HepG2 (cell line): ENCODE data around the gene PAIP1. TPM values are rescaled to one million over a fixed set of nuclear protein-coding genes. Genes with fewer than 3 reads are reported as not detected.

Experiments used
- ARNT ChIP-seq: fragments of 450-650 bp; IDR thresholded peaks from 2 replicates; pipeline ENCODE4 v1.6.1; 2017
- ASH2L ChIP-seq: fragments of 300-600, 200-600 bp; sonication (generic); IDR thresholded peaks from 2 replicates; pipeline ENCODE4 v1.7.0; 2017; ENCODE audit warnings: low read depth, mild to moderate bottlenecking, moderate library complexity, mixed read lengths, low read length; ENCODE audit not compliant: insufficient read length
- NFKB2 ChIP-seq: sonication (generic); formaldehyde crosslinking; IDR thresholded peaks from 2 replicates; pipeline ENCODE4 v1.4.0; 2020; ENCODE audit warnings: missing genetic modification reagents, borderline replicate concordance
- SAFB2 ChIP-seq: sonication (generic); formaldehyde crosslinking; IDR thresholded peaks from 2 replicates; pipeline ENCODE4 v1.5.1; 2020; ENCODE audit warnings: missing genetic modification reagents, low read depth, mild to moderate bottlenecking, borderline replicate concordance
- XRCC5 ChIP-seq: fragments of 200-400 bp; formaldehyde crosslinking; optimal IDR thresholded peaks from 2 replicates; pipeline ENCODE3; 2017; ENCODE audit warnings: mild to moderate bottlenecking, low read length
- ZMAT3 ChIP-seq: sonication (generic); formaldehyde crosslinking; conservative IDR thresholded peaks from 2 replicates; pipeline ENCODE4 v1.7.0; 2021; ENCODE audit warnings: missing genetic modification reagents
- ZNF143 ChIP-seq: sonication (generic); formaldehyde crosslinking; IDR thresholded peaks from 2 replicates; pipeline ENCODE4 v1.4.0; 2020; ENCODE audit warnings: missing genetic modification reagents
- ZNF431 ChIP-seq: sonication (generic); formaldehyde crosslinking; IDR thresholded peaks from 2 replicates; pipeline ENCODE4 v1.9.0; 2022; ENCODE audit warnings: missing genetic modification reagents, low read depth, mild to moderate bottlenecking, borderline replicate concordance
- ZSCAN21 ChIP-seq: sonication (generic); formaldehyde crosslinking; IDR thresholded peaks from 2 replicates; pipeline ENCODE4 v1.8.0; 2022; ENCODE audit warnings: mild to moderate bottlenecking, missing genetic modification reagents, moderate library complexity, borderline replicate concordance
- polyA plus RNA-seq, 8 experiments: library from polyadenylated mRNA; depleted of rRNA in 3 of 8; stranded (reverse) in 7 of 8; unstranded in 1 of 8; fragments of >200 nt; fragmentation: Illumina TruSeq in 4 of 8; extraction: Trizol in 4 of 8; gene quantifications; 2 replicates each; pipeline versions ENCODE4 v1.2.1 to v1.2.3, GENCODE V29; 2011 to 2016; ENCODE audit warnings: low read depth in 4 of 8, missing spikeins in 1 of 8, mixed read lengths in 1 of 8; ENCODE audit not compliant: insufficient read depth in 1 of 8
- total RNA-seq, 5 experiments: library from RNA; depleted of rRNA; stranded (reverse); fragments of >200 nt; fragmentation: Illumina TruSeq; extraction: Trizol; gene quantifications; 2 replicates each; pipeline ENCODE4 v1.2.3, GENCODE V29; 2016; ENCODE audit warnings: low read depth in 1 of 5
- TF ChIP-seq, protein P1 (sequence below): sonication (generic); formaldehyde crosslinking; IDR thresholded peaks from 2 replicates; pipeline ENCODE4 v1.5.1; 2020; ENCODE audit warnings: mild to moderate bottlenecking, missing genetic modification reagents, moderate library complexity
- TF ChIP-seq, protein P2 (sequence below): sonication (generic); formaldehyde crosslinking; IDR thresholded peaks from 2 replicates; pipeline ENCODE4 v1.8.1; 2022; ENCODE audit warnings: mild to moderate bottlenecking, missing genetic modification reagents
- TF ChIP-seq, protein P3 (sequence below): sonication (generic); formaldehyde crosslinking; IDR thresholded peaks from 2 replicates; pipeline ENCODE4 v1.9.0; 2021; ENCODE audit warnings: missing genetic modification reagents, borderline replicate concordance
- TF ChIP-seq, protein P4 (sequence below): sonication (generic); formaldehyde crosslinking; IDR thresholded peaks from 2 replicates; pipeline ENCODE4 v1.5.1; 2020; ENCODE audit warnings: missing genetic modification reagents, mild to moderate bottlenecking, borderline replicate concordance
- TF ChIP-seq, protein P5 (sequence below): sonication (generic); formaldehyde crosslinking; IDR thresholded peaks from 2 replicates; pipeline ENCODE4 v1.4.0; 2020; ENCODE audit warnings: mild to moderate bottlenecking, missing genetic modification reagents

The PAIP1 gene
- total and polyA plus RNA-seq, 2 of the 13 experiments (the other 11 are each of a cell fraction or from before 2014, with no cell fraction given), result 96.6 to 116 TPM

DNA sequence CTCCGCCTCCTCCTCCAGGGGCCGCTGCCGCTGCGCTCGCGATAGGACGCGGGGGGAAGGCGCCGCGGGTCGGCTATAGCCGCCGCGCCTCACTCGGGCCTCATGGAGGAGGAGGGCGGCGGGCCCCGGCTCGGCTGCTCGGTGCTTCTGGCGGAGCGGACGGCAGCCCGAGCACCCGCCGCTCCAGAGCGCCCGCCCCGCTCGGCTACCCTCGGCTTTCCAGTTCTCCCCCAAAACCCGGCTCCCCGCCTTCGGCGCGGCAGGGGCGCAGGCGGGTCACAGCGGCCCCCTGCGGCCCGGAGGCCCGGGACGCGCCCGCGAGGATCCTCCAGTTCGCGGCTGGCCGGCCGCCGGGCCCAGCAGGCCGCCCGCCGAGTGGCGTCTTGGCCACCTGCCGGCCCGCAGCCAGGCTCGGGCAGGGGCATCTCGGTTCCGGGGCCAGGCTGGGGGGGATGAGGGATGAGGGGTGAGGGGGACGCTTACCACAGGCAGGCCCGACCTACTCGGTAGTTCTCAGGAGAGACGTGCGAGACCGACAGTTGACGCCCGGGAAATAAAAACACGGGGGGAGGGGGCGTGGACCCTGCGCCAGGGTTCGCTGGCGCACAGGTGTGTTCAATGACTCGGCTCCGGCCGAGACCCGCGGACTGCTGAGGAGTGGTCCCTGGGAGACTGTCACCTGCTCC is at the start of gene PAIP1 (continued):
- TF ChIP-seq, protein P1, sequence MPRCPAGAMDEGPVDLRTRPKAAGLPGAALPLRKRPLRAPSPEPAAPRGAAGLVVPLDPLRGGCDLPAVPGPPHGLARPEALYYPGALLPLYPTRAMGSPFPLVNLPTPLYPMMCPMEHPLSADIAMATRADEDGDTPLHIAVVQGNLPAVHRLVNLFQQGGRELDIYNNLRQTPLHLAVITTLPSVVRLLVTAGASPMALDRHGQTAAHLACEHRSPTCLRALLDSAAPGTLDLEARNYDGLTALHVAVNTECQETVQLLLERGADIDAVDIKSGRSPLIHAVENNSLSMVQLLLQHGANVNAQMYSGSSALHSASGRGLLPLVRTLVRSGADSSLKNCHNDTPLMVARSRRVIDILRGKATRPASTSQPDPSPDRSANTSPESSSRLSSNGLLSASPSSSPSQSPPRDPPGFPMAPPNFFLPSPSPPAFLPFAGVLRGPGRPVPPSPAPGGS (CRISPR knock-in tag), result peak; percentile 20; the same call in 1 of the 2 replicates
- TF ChIP-seq ZSCAN21 (peak; percentile 43; the same call in 1 of the 2 replicates), ASH2L (peak; percentile 82), ZNF143 (CRISPR knock-in tag) (peak; percentile 17; the same call in 1 of the 2 replicates), NFKB2 (CRISPR knock-in tag) (no peak), ARNT (no peak), ZMAT3 (0 out of 2 replicates have a peak, but pooled peaks have one; percentile 43), XRCC5 (peak; percentile 56), SAFB2 (CRISPR knock-in tag) (peak; percentile 60; the same call in 1 of the 2 replicates), ZNF431 (CRISPR knock-in tag) (no peak)
- TF ChIP-seq, protein P2, sequence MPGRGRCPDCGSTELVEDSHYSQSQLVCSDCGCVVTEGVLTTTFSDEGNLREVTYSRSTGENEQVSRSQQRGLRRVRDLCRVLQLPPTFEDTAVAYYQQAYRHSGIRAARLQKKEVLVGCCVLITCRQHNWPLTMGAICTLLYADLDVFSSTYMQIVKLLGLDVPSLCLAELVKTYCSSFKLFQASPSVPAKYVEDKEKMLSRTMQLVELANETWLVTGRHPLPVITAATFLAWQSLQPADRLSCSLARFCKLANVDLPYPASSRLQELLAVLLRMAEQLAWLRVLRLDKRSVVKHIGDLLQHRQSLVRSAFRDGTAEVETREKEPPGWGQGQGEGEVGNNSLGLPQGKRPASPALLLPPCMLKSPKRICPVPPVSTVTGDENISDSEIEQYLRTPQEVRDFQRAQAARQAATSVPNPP (CRISPR knock-in tag), result peak; percentile 53; the same call in 1 of the 2 replicates
- TF ChIP-seq, protein P3, sequence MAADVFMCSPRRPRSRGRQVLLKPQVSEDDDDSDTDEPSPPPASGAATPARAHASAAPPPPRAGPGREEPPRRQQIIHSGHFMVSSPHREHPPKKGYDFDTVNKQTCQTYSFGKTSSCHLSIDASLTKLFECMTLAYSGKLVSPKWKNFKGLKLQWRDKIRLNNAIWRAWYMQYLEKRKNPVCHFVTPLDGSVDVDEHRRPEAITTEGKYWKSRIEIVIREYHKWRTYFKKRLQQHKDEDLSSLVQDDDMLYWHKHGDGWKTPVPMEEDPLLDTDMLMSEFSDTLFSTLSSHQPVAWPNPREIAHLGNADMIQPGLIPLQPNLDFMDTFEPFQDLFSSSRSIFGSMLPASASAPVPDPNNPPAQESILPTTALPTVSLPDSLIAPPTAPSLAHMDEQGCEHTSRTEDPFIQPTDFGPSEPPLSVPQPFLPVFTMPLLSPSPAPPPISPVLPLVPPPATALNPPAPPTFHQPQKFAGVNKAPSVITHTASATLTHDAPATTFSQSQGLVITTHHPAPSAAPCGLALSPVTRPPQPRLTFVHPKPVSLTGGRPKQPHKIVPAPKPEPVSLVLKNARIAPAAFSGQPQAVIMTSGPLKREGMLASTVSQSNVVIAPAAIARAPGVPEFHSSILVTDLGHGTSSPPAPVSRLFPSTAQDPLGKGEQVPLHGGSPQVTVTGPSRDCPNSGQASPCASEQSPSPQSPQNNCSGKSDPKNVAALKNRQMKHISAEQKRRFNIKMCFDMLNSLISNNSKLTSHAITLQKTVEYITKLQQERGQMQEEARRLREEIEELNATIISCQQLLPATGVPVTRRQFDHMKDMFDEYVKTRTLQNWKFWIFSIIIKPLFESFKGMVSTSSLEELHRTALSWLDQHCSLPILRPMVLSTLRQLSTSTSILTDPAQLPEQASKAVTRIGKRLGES (CRISPR knock-in tag), result peak; percentile 68; the same call in 1 of the 2 replicates
- TF ChIP-seq, protein P4, sequence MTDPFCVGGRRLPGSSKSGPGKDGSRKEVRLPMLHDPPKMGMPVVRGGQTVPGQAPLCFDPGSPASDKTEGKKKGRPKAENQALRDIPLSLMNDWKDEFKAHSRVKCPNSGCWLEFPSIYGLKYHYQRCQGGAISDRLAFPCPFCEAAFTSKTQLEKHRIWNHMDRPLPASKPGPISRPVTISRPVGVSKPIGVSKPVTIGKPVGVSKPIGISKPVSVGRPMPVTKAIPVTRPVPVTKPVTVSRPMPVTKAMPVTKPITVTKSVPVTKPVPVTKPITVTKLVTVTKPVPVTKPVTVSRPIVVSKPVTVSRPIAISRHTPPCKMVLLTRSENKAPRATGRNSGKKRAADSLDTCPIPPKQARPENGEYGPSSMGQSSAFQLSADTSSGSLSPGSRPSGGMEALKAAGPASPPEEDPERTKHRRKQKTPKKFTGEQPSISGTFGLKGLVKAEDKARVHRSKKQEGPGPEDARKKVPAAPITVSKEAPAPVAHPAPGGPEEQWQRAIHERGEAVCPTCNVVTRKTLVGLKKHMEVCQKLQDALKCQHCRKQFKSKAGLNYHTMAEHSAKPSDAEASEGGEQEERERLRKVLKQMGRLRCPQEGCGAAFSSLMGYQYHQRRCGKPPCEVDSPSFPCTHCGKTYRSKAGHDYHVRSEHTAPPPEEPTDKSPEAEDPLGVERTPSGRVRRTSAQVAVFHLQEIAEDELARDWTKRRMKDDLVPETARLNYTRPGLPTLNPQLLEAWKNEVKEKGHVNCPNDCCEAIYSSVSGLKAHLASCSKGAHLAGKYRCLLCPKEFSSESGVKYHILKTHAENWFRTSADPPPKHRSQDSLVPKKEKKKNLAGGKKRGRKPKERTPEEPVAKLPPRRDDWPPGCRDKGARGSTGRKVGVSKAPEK (CRISPR knock-in tag), result no peak
- TF ChIP-seq, protein P5, sequence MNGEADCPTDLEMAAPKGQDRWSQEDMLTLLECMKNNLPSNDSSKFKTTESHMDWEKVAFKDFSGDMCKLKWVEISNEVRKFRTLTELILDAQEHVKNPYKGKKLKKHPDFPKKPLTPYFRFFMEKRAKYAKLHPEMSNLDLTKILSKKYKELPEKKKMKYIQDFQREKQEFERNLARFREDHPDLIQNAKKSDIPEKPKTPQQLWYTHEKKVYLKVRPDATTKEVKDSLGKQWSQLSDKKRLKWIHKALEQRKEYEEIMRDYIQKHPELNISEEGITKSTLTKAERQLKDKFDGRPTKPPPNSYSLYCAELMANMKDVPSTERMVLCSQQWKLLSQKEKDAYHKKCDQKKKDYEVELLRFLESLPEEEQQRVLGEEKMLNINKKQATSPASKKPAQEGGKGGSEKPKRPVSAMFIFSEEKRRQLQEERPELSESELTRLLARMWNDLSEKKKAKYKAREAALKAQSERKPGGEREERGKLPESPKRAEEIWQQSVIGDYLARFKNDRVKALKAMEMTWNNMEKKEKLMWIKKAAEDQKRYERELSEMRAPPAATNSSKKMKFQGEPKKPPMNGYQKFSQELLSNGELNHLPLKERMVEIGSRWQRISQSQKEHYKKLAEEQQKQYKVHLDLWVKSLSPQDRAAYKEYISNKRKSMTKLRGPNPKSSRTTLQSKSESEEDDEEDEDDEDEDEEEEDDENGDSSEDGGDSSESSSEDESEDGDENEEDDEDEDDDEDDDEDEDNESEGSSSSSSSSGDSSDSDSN (CRISPR knock-in tag), result peak; percentile 91; the same call in 1 of the 2 replicates
